HepG2 (cell line): ENCODE data around the gene RNASE4. TPM values are rescaled to one million over a fixed set of nuclear protein-coding genes. Genes with fewer than 3 reads are reported as not detected.

ENCODE experiments used
- GATAD2A ChIP-seq: IDR thresholded peaks from 2 replicates; pipeline ENCODE4 v1.6.1; 2016
- HDAC6 ChIP-seq: fragments of 200-600 bp; sonication (generic); IDR thresholded peaks from 2 replicates; pipeline ENCODE4 v1.7.0; 2017; ENCODE audit warnings: mild to moderate bottlenecking, antibody characterized with exemption, low read length, low read depth
- JUN ChIP-seq: sonication (generic); formaldehyde crosslinking; IDR thresholded peaks from 2 replicates; pipeline ENCODE4 v1.4.0; 2020; ENCODE audit warnings: mild to moderate bottlenecking, missing genetic modification reagents
- KAT2B ChIP-seq: fragments of 150-350 bp; IDR thresholded peaks from 2 replicates; pipeline ENCODE4 v1.6.1; 2014; ENCODE audit warnings: low read depth, low read length, borderline replicate concordance
- KLF12 ChIP-seq: sonication (generic); formaldehyde crosslinking; IDR thresholded peaks from 2 replicates; pipeline ENCODE4 v1.4.0; 2020; ENCODE audit warnings: missing genetic modification reagents, borderline replicate concordance
- MED8 ChIP-seq: sonication (generic); formaldehyde crosslinking; IDR thresholded peaks from 2 replicates; pipeline ENCODE4 v1.8.1; 2023; ENCODE audit warnings: mild to moderate bottlenecking, missing genetic modification reagents; ENCODE audit not compliant: insufficient replicate concordance
- PHF21A ChIP-seq: sonication (generic); formaldehyde crosslinking; IDR thresholded peaks from 2 replicates; pipeline ENCODE4 v1.5.0; 2020; ENCODE audit warnings: mild to moderate bottlenecking, missing genetic modification reagents
- REL ChIP-seq: sonication (generic); formaldehyde crosslinking; conservative IDR thresholded peaks from 2 replicates; pipeline ENCODE4 v1.8.0; 2022; ENCODE audit warnings: mild to moderate bottlenecking, missing genetic modification reagents, moderate library complexity
- REPIN1 ChIP-seq: sonication (generic); formaldehyde crosslinking; IDR thresholded peaks from 2 replicates; pipeline ENCODE4 v1.8.0; 2022; ENCODE audit warnings: missing genetic modification reagents, low read depth, mild to moderate bottlenecking, borderline replicate concordance
- RORA ChIP-seq: sonication (generic); formaldehyde crosslinking; IDR thresholded peaks from 2 replicates; pipeline ENCODE4 v1.5.0; 2020; ENCODE audit warnings: mild to moderate bottlenecking, missing genetic modification reagents, moderate library complexity
- SRSF9 ChIP-seq: fragments of 200-400 bp; formaldehyde crosslinking; IDR thresholded peaks from 2 replicates; pipeline ENCODE4 v1.6.1; 2018; ENCODE audit warnings: borderline replicate concordance, mild to moderate bottlenecking, low read depth, low read length; ENCODE audit not compliant: insufficient read depth, poor library complexity, severe bottlenecking
- THAP11 ChIP-seq: IDR thresholded peaks from 2 replicates; pipeline ENCODE4 v1.6.1; 2016; ENCODE audit warnings: missing biosample characterization, missing genetic modification reagents
- ZNF264 ChIP-seq: sonication (generic); formaldehyde crosslinking; IDR thresholded peaks from 2 replicates; pipeline ENCODE4 v1.4.0; 2020; ENCODE audit warnings: missing genetic modification reagents
- ZNF317 ChIP-seq: sonication (generic); formaldehyde crosslinking; IDR thresholded peaks from 2 replicates; pipeline ENCODE4 v1.5.0; 2020; ENCODE audit warnings: mild to moderate bottlenecking, missing genetic modification reagents
- ZNF598 ChIP-seq: sonication (generic); formaldehyde crosslinking; IDR thresholded peaks from 2 replicates; pipeline ENCODE4 v1.5.1; 2020; ENCODE audit warnings: mild to moderate bottlenecking, missing genetic modification reagents, borderline replicate concordance
- ZNF674 ChIP-seq: sonication (generic); formaldehyde crosslinking; IDR thresholded peaks from 2 replicates; pipeline ENCODE4 v1.5.0; 2020; ENCODE audit warnings: low read depth, mild to moderate bottlenecking, missing genetic modification reagents
- ZNF773 ChIP-seq: sonication (generic); formaldehyde crosslinking; IDR thresholded peaks from 2 replicates; pipeline ENCODE4 v1.4.0; 2020; ENCODE audit warnings: missing genetic modification reagents, borderline replicate concordance
- ZNF878 ChIP-seq: sonication (generic); formaldehyde crosslinking; IDR thresholded peaks from 2 replicates; pipeline ENCODE4 v1.8.1; 2023; ENCODE audit warnings: mild to moderate bottlenecking, missing genetic modification reagents, moderate library complexity
- polyA plus RNA-seq, 8 experiments: library from polyadenylated mRNA; depleted of rRNA in 3 of 8; stranded (reverse) in 7 of 8; unstranded in 1 of 8; fragments of >200 nt; fragmentation: Illumina TruSeq in 4 of 8; extraction: Trizol in 4 of 8; gene quantifications; 2 replicates each; pipeline versions ENCODE4 v1.2.1 to v1.2.3, GENCODE V29; 2011 to 2016; ENCODE audit warnings: low read depth in 4 of 8, missing spikeins in 1 of 8, mixed read lengths in 1 of 8; ENCODE audit not compliant: insufficient read depth in 1 of 8
- total RNA-seq, 5 experiments: library from RNA; depleted of rRNA; stranded (reverse); fragments of >200 nt; fragmentation: Illumina TruSeq; extraction: Trizol; gene quantifications; 2 replicates each; pipeline ENCODE4 v1.2.3, GENCODE V29; 2016; ENCODE audit warnings: low read depth in 1 of 5
- TF ChIP-seq, protein P1 (sequence below): sonication (generic); formaldehyde crosslinking; IDR thresholded peaks from 2 replicates; pipeline ENCODE4 v1.5.1; 2020; ENCODE audit warnings: mild to moderate bottlenecking, missing genetic modification reagents, moderate library complexity
- TF ChIP-seq, protein P2 (sequence below): sonication (generic); formaldehyde crosslinking; IDR thresholded peaks from 2 replicates; pipeline ENCODE4 v1.9.0; 2021; ENCODE audit warnings: missing genetic modification reagents, borderline replicate concordance
- TF ChIP-seq, protein P3 (sequence below): sonication (generic); formaldehyde crosslinking; IDR thresholded peaks from 2 replicates; pipeline ENCODE4 v1.4.0; 2020; ENCODE audit warnings: mild to moderate bottlenecking, missing genetic modification reagents
- TF ChIP-seq, protein P4 (sequence below): sonication (generic); formaldehyde crosslinking; IDR thresholded peaks from 2 replicates; pipeline ENCODE4 v1.9.0; 2021; ENCODE audit warnings: missing genetic modification reagents, mild to moderate bottlenecking, borderline replicate concordance

RNASE4 gene
- total and polyA plus RNA-seq, 2 of the 13 experiments (the other 11 are each of a cell fraction or from before 2014, with no cell fraction given), result 109 to 983 TPM

DNA sequence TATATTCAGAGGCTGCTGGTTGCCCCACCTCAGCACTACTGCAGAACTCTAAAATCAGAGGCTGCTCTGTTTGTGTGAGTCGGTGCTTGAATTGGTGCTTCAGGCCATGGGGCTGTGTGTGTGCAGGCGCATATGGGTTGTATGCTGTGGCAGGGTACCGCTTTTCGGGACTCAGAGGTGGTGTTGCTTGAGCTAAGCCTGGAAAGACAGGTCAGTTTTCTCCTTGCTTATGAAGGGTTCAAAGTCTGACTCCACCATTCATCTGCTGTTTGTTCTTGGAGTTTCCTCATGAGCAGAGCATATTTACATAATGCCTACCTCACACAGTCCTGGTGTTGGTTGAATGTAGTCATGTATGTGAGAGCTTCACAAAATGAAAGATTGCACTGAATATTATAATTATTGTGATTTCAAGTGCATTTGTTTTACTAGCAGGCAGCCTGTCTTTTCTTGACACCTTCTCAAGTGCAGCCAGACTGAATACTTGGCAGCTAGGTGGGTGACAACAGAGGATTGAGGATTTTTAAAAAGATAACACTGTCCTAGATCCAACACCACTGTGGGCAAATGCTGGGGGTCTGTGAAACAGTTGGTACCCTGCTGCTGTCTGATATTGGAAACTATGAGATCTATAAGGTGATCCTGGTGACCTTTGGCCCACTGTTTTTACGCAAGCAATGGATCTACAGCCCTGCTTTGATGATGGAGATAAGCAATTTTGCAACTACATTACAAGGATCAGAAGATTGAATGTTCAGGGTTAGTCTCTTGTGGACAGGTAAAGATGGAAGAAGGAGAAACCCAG, 3.2 kb downstream of the RNASE4 start (continued):
- TF ChIP-seq, protein P1, sequence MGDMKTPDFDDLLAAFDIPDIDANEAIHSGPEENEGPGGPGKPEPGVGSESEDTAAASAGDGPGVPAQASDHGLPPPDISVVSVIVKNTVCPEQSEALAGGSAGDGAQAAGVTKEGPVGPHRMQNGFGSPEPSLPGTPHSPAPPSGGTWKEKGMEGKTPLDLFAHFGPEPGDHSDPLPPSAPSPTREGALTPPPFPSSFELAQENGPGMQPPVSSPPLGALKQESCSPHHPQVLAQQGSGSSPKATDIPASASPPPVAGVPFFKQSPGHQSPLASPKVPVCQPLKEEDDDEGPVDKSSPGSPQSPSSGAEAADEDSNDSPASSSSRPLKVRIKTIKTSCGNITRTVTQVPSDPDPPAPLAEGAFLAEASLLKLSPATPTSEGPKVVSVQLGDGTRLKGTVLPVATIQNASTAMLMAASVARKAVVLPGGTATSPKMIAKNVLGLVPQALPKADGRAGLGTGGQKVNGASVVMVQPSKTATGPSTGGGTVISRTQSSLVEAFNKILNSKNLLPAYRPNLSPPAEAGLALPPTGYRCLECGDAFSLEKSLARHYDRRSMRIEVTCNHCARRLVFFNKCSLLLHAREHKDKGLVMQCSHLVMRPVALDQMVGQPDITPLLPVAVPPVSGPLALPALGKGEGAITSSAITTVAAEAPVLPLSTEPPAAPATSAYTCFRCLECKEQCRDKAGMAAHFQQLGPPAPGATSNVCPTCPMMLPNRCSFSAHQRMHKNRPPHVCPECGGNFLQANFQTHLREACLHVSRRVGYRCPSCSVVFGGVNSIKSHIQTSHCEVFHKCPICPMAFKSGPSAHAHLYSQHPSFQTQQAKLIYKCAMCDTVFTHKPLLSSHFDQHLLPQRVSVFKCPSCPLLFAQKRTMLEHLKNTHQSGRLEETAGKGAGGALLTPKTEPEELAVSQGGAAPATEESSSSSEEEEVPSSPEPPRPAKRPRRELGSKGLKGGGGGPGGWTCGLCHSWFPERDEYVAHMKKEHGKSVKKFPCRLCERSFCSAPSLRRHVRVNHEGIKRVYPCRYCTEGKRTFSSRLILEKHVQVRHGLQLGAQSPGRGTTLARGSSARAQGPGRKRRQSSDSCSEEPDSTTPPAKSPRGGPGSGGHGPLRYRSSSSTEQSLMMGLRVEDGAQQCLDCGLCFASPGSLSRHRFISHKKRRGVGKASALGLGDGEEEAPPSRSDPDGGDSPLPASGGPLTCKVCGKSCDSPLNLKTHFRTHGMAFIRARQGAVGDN (CRISPR knock-in tag), result peak; percentile 35; the same call in 1 of the 2 replicates
- TF ChIP-seq ZNF773 (CRISPR knock-in tag) (no peak), ZNF317 (CRISPR knock-in tag) (no peak), REL (CRISPR knock-in tag) (0 out of 2 replicates have a peak, but pooled peaks have one; percentile 43), ZNF878 (CRISPR knock-in tag) (peak; percentile 78; the same call in 1 of the 2 replicates), JUN (CRISPR knock-in tag) (peak; percentile 17; the same call in 1 of the 2 replicates), SRSF9 (no peak), ZNF264 (CRISPR knock-in tag) (peak; percentile 73), KLF12 (CRISPR knock-in tag) (peak; percentile 45; the same call in 1 of the 2 replicates), ZNF674 (no peak), ZNF598 (no peak), MED8 (CRISPR knock-in tag) (no peak), KAT2B (no peak), HDAC6 (no peak), REPIN1 (0 out of 2 replicates have a peak, but pooled peaks have one; percentile 15), PHF21A (CRISPR knock-in tag) (no peak), THAP11 (CRISPR knock-in tag) (peak; percentile 48), RORA (CRISPR knock-in tag) (no peak), GATAD2A (CRISPR knock-in tag) (peak; percentile 86)
- TF ChIP-seq, protein P2, sequence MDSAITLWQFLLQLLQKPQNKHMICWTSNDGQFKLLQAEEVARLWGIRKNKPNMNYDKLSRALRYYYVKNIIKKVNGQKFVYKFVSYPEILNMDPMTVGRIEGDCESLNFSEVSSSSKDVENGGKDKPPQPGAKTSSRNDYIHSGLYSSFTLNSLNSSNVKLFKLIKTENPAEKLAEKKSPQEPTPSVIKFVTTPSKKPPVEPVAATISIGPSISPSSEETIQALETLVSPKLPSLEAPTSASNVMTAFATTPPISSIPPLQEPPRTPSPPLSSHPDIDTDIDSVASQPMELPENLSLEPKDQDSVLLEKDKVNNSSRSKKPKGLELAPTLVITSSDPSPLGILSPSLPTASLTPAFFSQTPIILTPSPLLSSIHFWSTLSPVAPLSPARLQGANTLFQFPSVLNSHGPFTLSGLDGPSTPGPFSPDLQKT, result no peak
- TF ChIP-seq, protein P3, sequence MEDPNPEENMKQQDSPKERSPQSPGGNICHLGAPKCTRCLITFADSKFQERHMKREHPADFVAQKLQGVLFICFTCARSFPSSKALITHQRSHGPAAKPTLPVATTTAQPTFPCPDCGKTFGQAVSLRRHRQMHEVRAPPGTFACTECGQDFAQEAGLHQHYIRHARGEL (CRISPR knock-in tag), result no peak
- TF ChIP-seq, protein P4, sequence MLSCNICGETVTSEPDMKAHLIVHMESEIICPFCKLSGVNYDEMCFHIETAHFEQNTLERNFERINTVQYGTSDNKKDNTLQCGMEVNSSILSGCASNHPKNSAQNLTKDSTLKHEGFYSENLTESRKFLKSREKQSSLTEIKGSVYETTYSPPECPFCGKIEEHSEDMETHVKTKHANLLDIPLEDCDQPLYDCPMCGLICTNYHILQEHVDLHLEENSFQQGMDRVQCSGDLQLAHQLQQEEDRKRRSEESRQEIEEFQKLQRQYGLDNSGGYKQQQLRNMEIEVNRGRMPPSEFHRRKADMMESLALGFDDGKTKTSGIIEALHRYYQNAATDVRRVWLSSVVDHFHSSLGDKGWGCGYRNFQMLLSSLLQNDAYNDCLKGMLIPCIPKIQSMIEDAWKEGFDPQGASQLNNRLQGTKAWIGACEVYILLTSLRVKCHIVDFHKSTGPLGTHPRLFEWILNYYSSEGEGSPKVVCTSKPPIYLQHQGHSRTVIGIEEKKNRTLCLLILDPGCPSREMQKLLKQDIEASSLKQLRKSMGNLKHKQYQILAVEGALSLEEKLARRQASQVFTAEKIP (CRISPR knock-in tag), result no peak
